PC-9 (cell line): ENCODE results near the gene MAGEA9.

Experiments
- CTCF ChIP-seq: fragments of 200-600 bp; sonication (generic); conservative IDR thresholded peaks from 2 replicates; pipeline ENCODE4 v1.6.1; 2017; ENCODE audit warnings: mixed run types, antibody characterized with exemption, mild to moderate bottlenecking, moderate library complexity
- EZH2 ChIP-seq: fragments of 200-600 bp; sonication (generic); IDR thresholded peaks from 2 replicates; pipeline ENCODE4 v1.8.0; 2017; ENCODE audit warnings: antibody characterized with exemption, low read depth

GRCh38 chrX:149762696-149763614 is 18.8 kb upstream of the MAGEA9 start:
- TF ChIP-seq CTCF (no peak), EZH2 (no peak)
